HK-2 (cell line): Measurements from ENCODE around the gene JAG1.

Experiments
- DNase-seq: peaks from one replicate; pipeline ENCODE4 v3.0.0-alpha.2; 2018; ENCODE audit not compliant: unreplicated experiment

Gene JAG1

GRCh38 chr20:10699941-10700340 is 26.1 kb upstream of the JAG1 start:
- no peak for DNase-seq

- DNase-seq: no peak
Observed at GRCh38 chr20:10699489-10699888, 25.7 kb upstream of the JAG1 start.

DNA sequence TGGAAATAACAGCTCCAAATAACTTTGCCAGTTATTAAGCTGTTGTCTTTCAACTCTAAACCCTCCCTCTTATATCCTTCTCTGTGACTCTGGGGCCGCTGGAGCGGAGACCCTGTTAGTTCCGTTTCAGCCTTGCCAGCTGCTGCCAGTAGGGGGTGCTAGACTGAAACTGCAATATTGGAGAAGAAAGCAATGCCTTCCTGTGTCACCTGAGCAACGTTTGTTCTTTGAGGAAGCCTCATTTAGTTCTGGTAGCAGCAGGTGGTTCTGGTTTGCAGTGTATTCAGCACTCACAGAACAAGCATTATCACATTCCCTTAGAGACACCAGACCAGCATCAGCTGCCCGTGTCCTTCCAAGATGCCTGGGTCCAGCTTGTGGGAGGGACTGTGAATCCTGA is 22.9 kb upstream of the JAG1 start:
- no peak for DNase-seq

DNA sequence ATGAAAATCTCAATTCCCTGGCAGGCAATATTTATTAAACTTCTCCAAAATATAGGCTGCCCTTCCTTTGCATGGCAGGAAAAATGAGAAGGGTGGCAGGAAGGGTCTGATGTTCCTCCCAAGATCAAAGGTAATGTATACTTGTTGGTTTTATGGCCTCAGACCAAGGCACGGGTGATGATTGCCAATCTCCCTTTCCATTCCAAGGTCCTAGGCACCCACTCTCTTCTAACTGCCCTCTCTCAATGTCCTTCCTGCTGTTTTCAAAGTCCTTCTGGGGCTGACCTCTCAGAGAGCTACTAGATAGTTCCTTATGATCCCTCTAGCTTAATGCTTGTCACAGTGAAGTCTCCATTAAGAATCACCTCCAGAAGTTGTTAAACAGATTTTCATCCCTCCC is 15.6 kb upstream of the JAG1 start:
- no peak for DNase-seq

DNA sequence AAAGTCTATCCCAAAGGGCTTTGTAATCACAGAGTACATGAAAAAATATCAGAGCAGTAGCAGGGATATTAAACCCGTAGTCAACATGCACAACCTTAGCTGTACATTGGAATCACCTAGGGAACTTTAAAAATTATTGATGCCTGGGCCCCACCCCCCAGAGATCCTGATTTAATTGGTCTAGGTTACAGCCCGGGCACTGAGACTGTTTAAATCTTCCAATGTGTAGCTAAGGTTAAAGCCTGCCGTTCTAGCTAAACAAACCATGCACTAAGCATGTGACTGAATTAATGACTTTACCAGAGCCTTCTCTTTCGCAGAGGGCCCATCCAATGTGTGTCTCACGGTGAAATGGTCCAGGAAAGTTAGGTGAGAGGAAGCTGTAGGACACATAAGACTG is 14.1 kb upstream of the JAG1 start:
- no peak for DNase-seq

- no peak for DNase-seq
Observed at GRCh38 chr20:10686356-10687133, 12.7 kb upstream of the JAG1 start.

- DNase-seq: no peak
Observed at GRCh38 chr20:10683537-10683936, 9.7 kb upstream of the JAG1 start.

DNA sequence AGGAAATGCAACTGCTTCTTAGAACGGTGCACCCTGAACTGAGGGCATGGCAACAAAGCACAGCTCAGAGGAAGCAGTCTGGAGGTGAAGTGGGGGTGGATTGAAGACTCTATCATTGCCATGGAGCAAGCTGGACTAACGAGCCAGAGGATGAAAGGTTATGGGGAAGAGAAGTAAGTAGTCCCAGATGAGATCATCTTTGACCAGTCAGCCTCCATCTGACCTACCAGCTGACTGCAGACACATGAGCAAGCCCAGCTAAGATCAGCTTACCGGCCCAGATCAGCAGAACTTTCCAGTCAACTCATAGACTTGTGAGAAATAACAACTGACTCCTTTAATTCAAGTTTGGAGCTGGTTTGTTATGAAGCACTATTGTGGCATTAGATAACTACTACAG is 9.1 kb upstream of the JAG1 start:
- DNase-seq: no peak

DNA sequence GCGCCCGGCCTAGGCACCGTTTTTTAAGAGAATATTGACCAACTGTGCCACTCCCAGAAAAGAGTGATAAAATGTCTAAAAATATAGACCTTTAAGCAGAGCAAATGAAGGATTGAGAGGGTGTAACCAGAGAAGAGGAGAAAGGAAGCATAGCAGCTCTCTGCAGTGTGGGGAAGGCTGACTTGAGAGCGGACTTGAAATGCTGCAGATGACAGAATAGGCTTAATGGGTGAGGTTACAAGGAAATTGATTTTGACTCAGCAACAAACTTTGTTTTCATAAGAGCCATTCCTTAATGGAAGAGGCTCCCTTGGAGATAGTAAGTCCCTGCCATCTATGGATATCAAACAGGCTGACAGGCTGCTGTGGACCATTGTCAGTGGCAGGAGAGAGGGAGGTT is 7.7 kb upstream of the JAG1 start:
- DNase-seq: no peak

- DNase-seq: no peak
Observed at GRCh38 chr20:10680571-10680970, 6.8 kb upstream of the JAG1 start.

- DNase-seq: no peak
Observed at GRCh38 chr20:10679269-10679668, 5.5 kb upstream of the JAG1 start.

DNA sequence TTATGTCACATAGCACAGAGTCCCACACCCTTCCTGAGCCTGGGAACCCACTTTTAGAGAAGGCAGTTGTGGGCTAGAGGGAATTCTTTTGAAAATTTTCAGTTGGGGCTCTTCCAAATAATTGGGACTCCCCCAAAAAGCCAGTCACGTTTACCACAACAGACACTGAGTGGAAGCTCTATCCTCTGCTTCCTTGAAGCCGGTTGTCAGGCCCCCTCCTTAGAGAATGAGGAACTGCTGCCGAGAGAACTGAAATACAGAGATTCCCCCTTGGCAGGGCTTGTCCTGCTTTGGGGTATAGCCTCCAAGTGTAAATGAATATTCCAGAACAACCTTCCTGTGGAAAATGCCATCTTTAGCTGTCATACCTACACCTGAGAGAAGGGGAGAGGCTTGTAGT is 2.7 kb upstream of the JAG1 start:
- DNase-seq: no peak

- DNase-seq: no peak
Observed at GRCh38 chr20:10675450-10675848, 1.6 kb upstream of the JAG1 start.

GRCh38 chr20:10674684-10675449 is 1.1 kb upstream of the JAG1 start:
- DNase-seq: peak; percentile 91

DNA sequence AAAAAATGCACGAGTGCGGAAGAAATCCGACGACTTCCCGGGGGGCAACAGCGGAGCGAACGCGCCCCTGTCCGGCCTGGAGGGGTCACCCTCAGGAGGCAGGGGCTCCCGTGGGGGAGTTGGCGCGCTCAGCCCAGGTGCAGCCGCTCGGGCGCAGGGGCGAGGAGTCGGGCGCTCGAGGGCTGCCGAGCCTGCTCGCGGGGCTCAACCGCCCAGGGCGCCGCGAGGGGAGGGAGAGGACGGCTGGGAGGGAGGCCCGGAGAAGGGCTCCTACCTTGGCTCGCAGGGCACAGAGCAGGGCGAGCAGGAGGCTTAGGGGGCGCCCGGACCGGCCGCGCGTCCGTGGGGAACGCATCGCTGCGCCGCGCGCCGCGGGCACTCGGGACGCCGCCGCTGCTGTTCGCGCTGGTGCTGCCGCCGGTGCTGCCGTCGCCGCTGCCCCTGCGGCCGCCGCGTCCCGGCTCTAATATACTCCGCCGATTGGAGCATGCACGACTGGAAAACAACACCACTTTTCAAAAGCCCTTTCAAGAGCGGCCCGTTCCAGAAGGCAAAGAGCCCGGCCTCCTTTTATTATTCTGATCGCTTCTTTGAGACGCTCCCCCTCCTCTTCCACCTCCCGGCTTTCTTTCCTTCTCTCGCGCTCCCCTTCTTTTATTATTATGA is 490 bp downstream of the JAG1 start:
- DNase-seq: peak; percentile 53

GRCh38 chr20:10672624-10673127 is 1.1 kb downstream of the JAG1 start:
- DNase-seq: peak; percentile 65

GRCh38 chr20:10671919-10672623 is 1.7 kb downstream of the JAG1 start:
- no peak for DNase-seq

GRCh38 chr20:10671221-10671918 is 2.4 kb downstream of the JAG1 start:
- DNase-seq: peak; percentile 88

- DNase-seq: peak; percentile 53
Observed at GRCh38 chr20:10670501-10671220, 3.1 kb downstream of the JAG1 start.

DNA sequence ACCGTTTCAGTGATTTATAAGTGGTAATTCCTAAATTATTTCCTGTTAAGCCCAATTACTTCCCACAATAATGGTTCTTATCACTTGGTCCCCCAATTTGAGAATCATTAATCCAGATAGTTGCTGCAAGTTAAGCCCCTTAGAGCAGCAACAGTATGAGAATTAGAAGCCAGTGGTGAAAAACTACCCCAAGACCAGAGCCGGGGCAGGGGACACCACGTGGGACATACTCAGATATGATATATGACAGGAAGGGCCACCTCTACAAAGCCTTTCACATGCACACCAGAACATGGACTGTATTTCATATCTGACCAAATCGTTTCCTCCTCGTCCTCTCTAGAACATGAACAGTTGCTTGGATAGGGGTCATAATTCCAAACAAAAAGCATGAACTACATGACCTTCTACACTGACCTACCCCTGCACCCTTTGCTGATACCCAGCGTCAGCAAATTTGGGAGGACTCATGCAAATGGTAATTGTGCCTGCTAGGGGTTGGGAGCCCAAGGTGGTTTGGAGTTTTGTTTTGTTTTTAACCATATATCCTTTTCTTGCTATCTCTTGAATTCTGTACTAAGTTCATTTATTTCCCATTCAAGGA is 3.9 kb downstream of the JAG1 start:
- DNase-seq: no peak
